Measurements from ENCODE around the gene HPCAL4.

GRCh38 chr1:39645411-39646043 lies 45.7 kb downstream of the HPCAL4 start:
- no peak for TF ChIP-seq EZH2 (IDR thresholded peaks at IDR 0.05; ENCODE audit: insufficient read depth, low read length)
- no peak for TF ChIP-seq CTCF (IDR thresholded peaks at IDR 0.05; ENCODE audit: insufficient read depth, low read depth, low read length)

Measured in astrocyte (in vitro differentiated cells and primary cell).